HepG2 (cell line): Measurements from ENCODE around the gene HDAC3.

ENCODE experiments used
- FOXM1 ChIP-seq: sonication (generic); formaldehyde crosslinking; IDR thresholded peaks from 2 replicates; pipeline ENCODE4 v1.5.0; 2020; ENCODE audit warnings: missing genetic modification reagents
- ZFP36L2 ChIP-seq: sonication (generic); formaldehyde crosslinking; IDR thresholded peaks from 2 replicates; pipeline ENCODE4 v1.4.0; 2020; ENCODE audit warnings: missing genetic modification reagents
- ZMYM4 ChIP-seq: sonication (generic); formaldehyde crosslinking; IDR thresholded peaks from 2 replicates; pipeline ENCODE4 v1.8.1; 2023; ENCODE audit warnings: mild to moderate bottlenecking, missing genetic modification reagents
- TF ChIP-seq, protein P1 (sequence below): sonication (generic); formaldehyde crosslinking; IDR thresholded peaks from 2 replicates; pipeline ENCODE4 v1.8.0; 2022; ENCODE audit warnings: missing genetic modification reagents, mild to moderate bottlenecking, borderline replicate concordance

- TF ChIP-seq ZFP36L2 (CRISPR knock-in tag) (no peak), ZMYM4 (CRISPR knock-in tag) (no peak), FOXM1 (CRISPR knock-in tag) (no peak)
- TF ChIP-seq, protein P1, sequence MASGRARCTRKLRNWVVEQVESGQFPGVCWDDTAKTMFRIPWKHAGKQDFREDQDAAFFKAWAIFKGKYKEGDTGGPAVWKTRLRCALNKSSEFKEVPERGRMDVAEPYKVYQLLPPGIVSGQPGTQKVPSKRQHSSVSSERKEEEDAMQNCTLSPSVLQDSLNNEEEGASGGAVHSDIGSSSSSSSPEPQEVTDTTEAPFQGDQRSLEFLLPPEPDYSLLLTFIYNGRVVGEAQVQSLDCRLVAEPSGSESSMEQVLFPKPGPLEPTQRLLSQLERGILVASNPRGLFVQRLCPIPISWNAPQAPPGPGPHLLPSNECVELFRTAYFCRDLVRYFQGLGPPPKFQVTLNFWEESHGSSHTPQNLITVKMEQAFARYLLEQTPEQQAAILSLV = no peak
Measured at GRCh38 chr5:141586246-141586645, 50.4 kb downstream of the HDAC3 start.
